Fibroblast of lung (primary cell): ENCODE results near the gene PLPP7.

Experiments
- CTCF ChIP-seq, 2 donors: IDR thresholded peaks in 1 of 2; conservative IDR thresholded peaks in 1 of 2; 1 replicate in 1 of 2; 2 replicates in 1 of 2; pipeline ENCODE4 v1.5.1; 2011 to 2012; ENCODE audit warnings: low read length in 2 of 2, control low read depth in 1 of 2, inconsistent platforms in 1 of 2, low read depth in 1 of 2, mild to moderate bottlenecking in 1 of 2
- EZH2 ChIP-seq: IDR thresholded peaks from 2 replicates; pipeline ENCODE4 v1.5.1; 2012; ENCODE audit warnings: low read length, control low read depth, mild to moderate bottlenecking; ENCODE audit errors: missing control alignments

- TF ChIP-seq CTCF (conservative IDR thresholded peaks at IDR 0.05 in 1 of 2, IDR thresholded peaks at IDR 0.05 in 1 of 2; ENCODE audit: low read depth in 1 of 2, low read length in 2 of 2) (no peak), EZH2 (no peak)
Measured at GRCh38 chr9:131298816-131299215, 9.3 kb downstream of the PLPP7 start.
